OCI-LY7 (cell line): ENCODE measurements around the gene ATP11A.

Source experiments
- CTCF ChIP-seq: fragments of 200-600 bp; sonication (generic); conservative IDR thresholded peaks from 2 replicates; pipeline ENCODE4 v1.5.1; 2014; ENCODE audit warnings: mild to moderate bottlenecking, antibody characterized with exemption, low read length, moderate library complexity, mixed read lengths
- EZH2phosphoT487 ChIP-seq: fragments of 200-600 bp; sonication (generic); IDR thresholded peaks from 2 replicates; pipeline ENCODE4 v1.6.1; 2018; ENCODE audit warnings: low read depth, borderline replicate concordance, mild to moderate bottlenecking, mixed run types, antibody characterized with exemption, low read length, moderate library complexity, mixed read lengths

DNA sequence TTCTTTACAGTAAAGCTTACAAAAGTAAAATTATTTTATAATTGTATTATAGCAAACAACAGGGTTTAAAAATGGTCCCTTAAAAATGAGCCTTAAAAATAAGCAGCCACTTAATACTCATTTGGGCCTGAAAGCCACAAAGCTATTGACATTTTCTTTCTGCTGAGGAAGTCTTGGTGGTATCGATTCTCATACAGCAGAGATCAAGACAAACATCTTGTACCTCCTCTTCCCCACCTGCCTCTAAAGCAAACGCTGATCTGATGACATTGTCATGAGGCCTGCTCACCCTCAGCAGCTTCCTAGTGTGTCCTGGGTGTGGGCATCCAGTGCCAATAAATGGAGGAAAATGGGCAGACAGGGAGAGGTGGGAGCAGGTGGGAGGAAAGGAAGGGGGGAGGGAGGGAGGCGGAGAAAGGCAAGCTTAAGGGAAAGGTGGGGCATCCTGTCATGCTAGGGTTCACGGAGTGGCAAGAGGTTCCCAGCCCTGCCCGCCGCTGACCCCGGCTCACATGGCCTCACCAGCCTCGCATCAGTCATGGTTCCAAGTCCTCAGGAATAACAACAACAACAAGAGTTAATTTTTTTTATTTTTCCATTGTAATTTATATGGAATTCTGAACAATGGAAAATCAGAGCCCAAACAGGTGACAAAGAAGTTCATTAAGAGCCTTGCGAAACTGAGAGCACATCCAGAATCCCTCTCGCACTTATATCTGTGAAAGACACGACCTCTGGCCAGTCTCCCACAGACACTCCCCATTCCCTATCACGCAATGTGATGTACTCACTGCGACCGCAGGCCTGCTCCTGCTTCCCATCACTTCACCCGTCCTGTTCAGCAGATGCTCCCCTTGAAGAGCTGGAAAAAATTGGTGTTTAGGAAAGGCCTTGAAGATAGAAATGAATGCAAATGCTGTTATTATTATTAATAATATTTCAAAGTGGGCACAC, 15.1 kb upstream of the ATP11A start:
- TF ChIP-seq CTCF (no peak), EZH2phosphoT487 (no peak)
